ENCODE measurements around the gene CTSF.

CTSF gene

DNA sequence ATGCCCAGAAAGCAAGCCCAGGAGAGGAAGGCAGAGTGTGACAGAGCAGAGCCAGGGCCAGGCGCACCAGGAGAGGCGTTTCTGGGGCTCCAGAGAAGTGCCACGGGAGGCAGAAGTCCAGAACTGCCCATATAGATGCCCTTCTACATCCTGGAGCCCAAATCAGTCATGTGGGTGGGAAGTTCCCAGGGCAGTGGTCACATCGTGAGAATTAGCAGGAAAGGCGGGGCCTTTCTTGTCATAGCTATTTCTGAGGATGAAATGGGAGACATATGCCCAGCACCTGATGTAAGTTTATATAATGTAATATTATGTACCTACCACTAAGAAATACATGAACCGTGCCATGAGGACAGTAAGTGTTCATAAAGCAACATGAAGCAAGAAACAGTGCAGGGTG, 35.6 kb downstream of the CTSF start:
- DNase-seq (ENCODE audit: low spot score) = no peak

DNA sequence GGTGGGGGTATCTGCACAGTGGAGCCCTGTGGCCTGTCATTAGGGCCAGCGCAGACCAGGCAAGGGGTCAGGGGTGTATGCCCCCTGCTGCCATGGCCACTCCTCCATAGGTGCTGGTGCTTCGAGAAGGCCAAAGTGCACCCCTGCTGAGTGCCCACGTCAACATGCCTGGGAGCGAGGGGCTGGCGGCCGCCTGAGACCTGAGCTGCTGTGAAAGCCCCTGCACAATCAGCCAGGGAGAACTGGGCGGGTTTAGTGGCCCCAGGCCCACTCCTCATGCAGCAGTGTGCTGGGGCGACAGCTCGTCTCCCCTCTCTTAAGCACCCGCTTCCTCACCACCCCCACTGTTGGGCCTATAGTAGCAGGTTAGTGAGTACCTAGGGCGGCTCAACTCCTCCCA, 36.6 kb downstream of the CTSF start:
- no peak for DNase-seq (ENCODE audit: low spot score)

GRCh38 chr11:66530927-66531709, 37.3 kb downstream of the CTSF start:
- DNase-seq (ENCODE audit: low spot score) = no peak

- no peak for DNase-seq (ENCODE audit: low spot score)
These were observed 38.8 kb downstream of the CTSF start for GRCh38 chr11:66529655-66530054.

DNA sequence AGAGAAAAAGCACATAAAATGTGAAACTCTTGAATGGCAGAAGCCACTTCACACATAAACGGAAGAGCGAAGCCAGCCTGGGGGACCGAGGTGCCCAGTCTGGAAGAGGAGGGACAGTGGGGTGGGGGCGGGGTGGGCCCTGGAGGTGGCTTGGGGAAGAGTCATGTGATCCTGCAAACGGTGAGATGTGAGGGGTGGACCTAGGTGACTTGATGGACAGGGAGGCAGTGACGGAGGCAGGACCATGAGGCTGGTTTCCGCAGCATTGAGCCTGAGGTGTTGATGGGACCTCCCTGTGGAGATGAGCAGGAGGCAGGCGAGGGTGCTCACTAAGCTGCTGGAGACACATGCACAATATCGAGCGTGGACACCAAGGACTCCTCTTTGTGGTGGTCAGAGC, 39.3 kb downstream of the CTSF start:
- DNase-seq (ENCODE audit: low spot score) = no peak

DNA sequence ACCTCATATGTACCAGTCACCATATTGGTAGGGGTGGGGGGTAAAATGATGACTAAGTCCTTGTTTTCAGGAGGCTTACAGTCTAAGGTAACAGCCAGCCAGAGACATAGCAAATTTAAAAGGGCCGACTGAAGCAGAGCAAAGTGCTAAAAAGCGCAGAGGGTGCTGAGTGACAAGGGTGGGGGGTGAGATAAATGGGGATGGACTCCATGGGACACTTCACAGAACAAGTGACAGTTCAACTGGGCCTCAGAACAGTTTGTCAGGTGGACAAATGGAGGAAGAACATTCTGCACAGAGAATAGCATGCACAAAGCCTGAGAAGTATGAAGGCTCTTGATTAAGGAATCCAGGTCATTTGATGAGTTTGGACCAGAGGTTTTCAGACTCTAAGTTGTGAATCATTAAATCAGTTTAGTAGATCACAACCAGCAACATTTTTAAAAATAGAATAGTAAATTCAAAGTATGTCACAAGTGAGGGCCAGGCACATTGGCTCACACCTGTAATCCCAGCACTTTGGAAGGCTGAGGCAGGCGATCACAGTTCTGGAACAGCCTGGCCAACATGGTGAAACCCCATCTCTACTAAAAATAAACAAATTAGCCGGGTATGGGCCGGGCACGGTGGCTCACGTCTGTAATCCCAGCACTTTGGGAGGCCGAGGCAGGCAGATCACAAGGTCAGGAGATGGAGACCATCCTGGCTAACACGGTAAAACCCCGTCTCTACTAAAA, 43.9 kb downstream of the CTSF start:
- DNase-seq (ENCODE audit: low spot score) = no peak

DNA sequence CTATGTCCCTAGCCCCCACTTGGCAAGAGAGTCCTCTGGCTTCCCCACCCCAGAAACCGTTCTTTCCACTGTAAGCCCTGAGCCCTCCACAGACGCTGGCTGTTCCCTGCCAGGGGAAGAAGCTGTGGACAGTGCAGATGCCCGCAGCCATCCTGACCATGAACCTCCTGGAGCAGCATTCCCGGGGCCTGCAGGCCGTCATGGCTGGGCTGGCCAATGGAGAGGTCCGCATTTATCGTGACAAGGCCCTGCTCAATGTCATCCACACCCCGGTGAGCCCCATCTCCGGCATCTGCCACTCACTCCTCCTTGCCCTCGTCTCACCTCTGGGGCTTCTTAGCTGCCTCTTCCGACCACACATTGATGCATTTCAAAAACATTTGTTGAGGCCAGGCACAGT, 44.8 kb downstream of the CTSF start:
- DNase-seq (ENCODE audit: low spot score) = no peak
